ENCODE results near the gene TRABD. TPM values are rescaled to one million over a fixed set of nuclear protein-coding genes. Genes with fewer than 3 reads are reported as not detected.
A peak's percentile ranks its signal among the peaks of the same experiment; 100 is the strongest.

TRABD gene
- total and polyA plus RNA-seq, 2 donors from 2014 or later: 34.2 to 56.3 TPM

GRCh38 chr22:50196256-50196655 lies 10.5 kb downstream of the TRABD start:
- H3K4me1 ChIP-seq (ENCODE audit: control insufficient read depth in 2 of 3, insufficient read depth in 2 of 3, low read depth in 1 of 3, low read length in 3 of 3): peaks cover 0 to 10% (median 0%) of the 10 kb centered on the region in 3 donors
- H3K27me3 ChIP-seq (ENCODE audit: control insufficient read depth, insufficient read depth, low read length): no peaks in the 10 kb centered on the region
- peaks cover 0 to 3% (median 3%) of the 10 kb centered on the region in 3 donors for H3K36me3 ChIP-seq (ENCODE audit: control insufficient read depth in 2 of 3, insufficient read depth in 3 of 3, low read length in 3 of 3)
- H3K27ac ChIP-seq (ENCODE audit: low read depth in 2 of 2, low read length in 2 of 2): no peak overlapping the region
- intact Hi-C loops (cut with DNase I): no loop called here
- H3K4me3 ChIP-seq (ENCODE audit: low read length in 3 of 3): no peak overlapping the region
- H3K9ac ChIP-seq (ENCODE audit: low read length in 3 of 3): no peak overlapping the region
- DNase-seq: no peak
- H3K9me3 ChIP-seq (ENCODE audit: control insufficient read depth in 2 of 3, insufficient read depth in 1 of 3, low read length in 3 of 3): no peaks in the 10 kb centered on the region
- TF ChIP-seq, protein P1, sequence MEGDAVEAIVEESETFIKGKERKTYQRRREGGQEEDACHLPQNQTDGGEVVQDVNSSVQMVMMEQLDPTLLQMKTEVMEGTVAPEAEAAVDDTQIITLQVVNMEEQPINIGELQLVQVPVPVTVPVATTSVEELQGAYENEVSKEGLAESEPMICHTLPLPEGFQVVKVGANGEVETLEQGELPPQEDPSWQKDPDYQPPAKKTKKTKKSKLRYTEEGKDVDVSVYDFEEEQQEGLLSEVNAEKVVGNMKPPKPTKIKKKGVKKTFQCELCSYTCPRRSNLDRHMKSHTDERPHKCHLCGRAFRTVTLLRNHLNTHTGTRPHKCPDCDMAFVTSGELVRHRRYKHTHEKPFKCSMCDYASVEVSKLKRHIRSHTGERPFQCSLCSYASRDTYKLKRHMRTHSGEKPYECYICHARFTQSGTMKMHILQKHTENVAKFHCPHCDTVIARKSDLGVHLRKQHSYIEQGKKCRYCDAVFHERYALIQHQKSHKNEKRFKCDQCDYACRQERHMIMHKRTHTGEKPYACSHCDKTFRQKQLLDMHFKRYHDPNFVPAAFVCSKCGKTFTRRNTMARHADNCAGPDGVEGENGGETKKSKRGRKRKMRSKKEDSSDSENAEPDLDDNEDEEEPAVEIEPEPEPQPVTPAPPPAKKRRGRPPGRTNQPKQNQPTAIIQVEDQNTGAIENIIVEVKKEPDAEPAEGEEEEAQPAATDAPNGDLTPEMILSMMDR (IDR thresholded peaks at IDR 0.05; ENCODE audit: borderline replicate concordance, extremely low read depth, insufficient read depth): no peak
- FAIRE-seq: no peak

GRCh38 chr22:50197000-50197800 lies 11.5 kb downstream of the TRABD start:
- peaks cover 0 to 3% (median 3%) of the 10 kb centered on the region in 3 donors for H3K36me3 ChIP-seq (ENCODE audit: control insufficient read depth in 2 of 3, insufficient read depth in 3 of 3, low read length in 3 of 3)
- TF ChIP-seq, protein P1 (IDR thresholded peaks at IDR 0.05; ENCODE audit: borderline replicate concordance, extremely low read depth, insufficient read depth): no peak

GRCh38 chr22:50197856-50198623 lies 12.3 kb downstream of the TRABD start:
- Histone ChIP-seq H3K4me3 (ENCODE audit: low read length in 3 of 3) (no peak overlapping the region), H3K4me1 (ENCODE audit: control insufficient read depth in 2 of 3, insufficient read depth in 2 of 3, low read depth in 1 of 3, low read length in 3 of 3) (peaks cover 0 to 11% (median 10%) of the 10 kb centered on the region in 3 donors), H3K27ac (ENCODE audit: low read depth in 2 of 2, low read length in 2 of 2) (no peak overlapping the region), H3K36me3 (ENCODE audit: control insufficient read depth in 2 of 3, insufficient read depth in 3 of 3, low read length in 3 of 3) (peaks cover 0 to 3% (median 3%) of the 10 kb centered on the region in 3 donors), H3K27me3 (ENCODE audit: control insufficient read depth, insufficient read depth, low read length) (no peaks in the 10 kb centered on the region), H3K9me3 (ENCODE audit: control insufficient read depth in 2 of 3, insufficient read depth in 1 of 3, low read length in 3 of 3) (no peaks in the 10 kb centered on the region), H3K9ac (ENCODE audit: low read length in 3 of 3) (no peak overlapping the region)
- intact Hi-C loops (cut with DNase I): no loop called here
- FAIRE-seq (no peak), DNase-seq (no peak)
- TF ChIP-seq, protein P1 (IDR thresholded peaks at IDR 0.05; ENCODE audit: borderline replicate concordance, extremely low read depth, insufficient read depth): no peak

More at GRCh38 chr22:50197000-50197800, 11.5 kb downstream of the TRABD start:
- Histone ChIP-seq H3K4me3 (ENCODE audit: low read length in 3 of 3) (no peak overlapping the region), H3K4me1 (ENCODE audit: control insufficient read depth in 2 of 3, insufficient read depth in 2 of 3, low read depth in 1 of 3, low read length in 3 of 3) (peaks cover 0 to 14% (median 1%) of the 10 kb centered on the region in 3 donors), H3K27me3 (ENCODE audit: control insufficient read depth, insufficient read depth, low read length) (no peaks in the 10 kb centered on the region), H3K9me3 (ENCODE audit: control insufficient read depth in 2 of 3, insufficient read depth in 1 of 3, low read length in 3 of 3) (no peaks in the 10 kb centered on the region), H3K9ac (ENCODE audit: low read length in 3 of 3) (no peak overlapping the region), H3K27ac (ENCODE audit: low read depth in 2 of 2, low read length in 2 of 2) (no peak overlapping the region)
- DNase-seq (peak in 1 of 5 donors; percentile 39), FAIRE-seq (no peak)
- intact Hi-C loops (cut with DNase I): no loop called here

Measured in kidney (tissue), 14 donors.